HG03139 (cell line): ENCODE measurements around the gene NEK8.
A peak's percentile ranks its signal among the peaks of the same experiment; 100 is the strongest.

Source experiments
- ATAC-seq: cut with Tn5 transposase; IDR thresholded peaks from one replicate; pipeline ENCODE4 v1.9.1; 2021; ENCODE audit not compliant: unreplicated experiment

NEK8 gene

DNA sequence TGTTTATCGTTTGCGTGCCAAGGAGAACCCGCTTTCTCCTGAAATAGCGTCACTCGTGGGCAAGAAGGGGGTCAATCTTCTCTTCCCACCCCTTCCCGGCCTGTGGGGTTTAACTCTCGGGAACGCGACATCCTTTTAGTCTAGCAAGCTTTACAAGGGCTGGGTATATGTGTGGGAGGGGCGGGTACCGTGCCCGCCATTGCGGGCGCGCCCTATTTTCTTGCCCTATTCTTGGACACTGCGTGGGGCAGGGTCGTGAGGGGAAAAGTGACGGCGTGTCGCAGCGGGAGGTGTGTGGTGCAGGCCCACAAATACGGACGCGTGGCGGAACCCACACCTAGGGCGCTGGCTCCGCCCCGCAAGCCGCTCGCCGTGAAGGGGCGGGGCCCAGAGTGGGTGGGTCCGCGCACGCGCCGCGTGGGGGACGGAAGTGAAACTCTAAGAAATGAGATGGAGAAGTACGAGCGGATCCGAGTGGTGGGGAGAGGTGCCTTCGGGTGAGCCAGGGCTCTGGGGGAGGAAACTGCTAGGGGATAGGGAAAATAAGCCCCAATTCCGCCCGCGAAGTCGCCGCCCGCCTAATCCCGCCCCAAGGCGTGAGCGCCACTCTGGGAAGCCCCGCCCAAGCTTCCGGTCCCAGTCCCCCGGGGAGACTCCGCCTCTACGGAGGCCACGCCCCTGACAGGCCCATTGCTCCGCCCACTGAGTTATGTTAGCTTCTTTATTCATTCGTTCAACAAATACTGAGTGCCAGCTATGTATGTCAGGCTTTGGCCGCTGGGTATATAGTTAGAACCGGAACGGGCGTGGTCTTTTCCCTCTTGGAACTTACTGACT lies at the start of gene NEK8:
TSS of gene NEK8 (plus strand) at position 425 of the 837 bp plus-strand sequence. CDS start at position 451, 26 bp downstream.
- peak; percentile 31 for ATAC-seq

DNA sequence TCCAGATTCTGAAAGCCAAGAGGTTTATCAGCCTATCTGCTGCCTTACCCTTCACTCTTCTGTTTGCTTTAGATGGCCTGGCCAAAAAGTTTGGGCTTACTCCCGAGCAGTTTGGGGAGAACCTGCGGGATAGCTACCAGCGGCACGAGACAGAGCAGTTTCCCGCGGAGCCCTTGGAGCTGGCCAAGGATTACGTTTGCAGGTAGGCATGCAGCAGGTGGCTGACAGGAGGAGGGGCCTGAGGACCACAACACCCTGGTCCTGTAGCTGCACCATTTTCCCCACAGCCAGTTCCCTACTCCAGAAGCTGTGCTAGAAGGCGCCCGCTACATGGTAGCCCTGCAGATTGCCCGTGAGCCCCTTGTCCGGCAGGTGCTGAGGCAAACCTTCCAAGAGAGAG lies 45.9 kb upstream of the NEK8 start:
- no peak for ATAC-seq

DNA sequence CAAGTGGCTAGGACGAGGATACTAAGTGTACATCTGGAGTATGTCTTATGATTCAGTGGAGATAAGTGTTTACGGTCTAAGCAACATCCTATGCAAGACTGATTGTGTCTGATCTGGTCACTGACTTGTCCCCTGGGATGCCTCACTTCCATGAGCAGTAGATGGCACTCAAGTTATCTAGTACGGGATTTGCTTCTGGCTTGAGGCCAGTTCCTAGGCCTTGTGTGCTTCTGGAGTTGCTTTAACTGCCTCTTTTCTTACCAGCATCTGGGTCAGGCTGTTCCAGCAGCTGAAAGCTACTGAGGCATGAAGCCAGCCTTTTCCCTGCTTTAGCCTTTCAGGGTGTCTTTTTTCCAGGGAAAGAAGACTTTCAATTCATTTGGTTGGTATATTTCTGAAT lies 43.6 kb upstream of the NEK8 start:
- ATAC-seq: no peak

DNA sequence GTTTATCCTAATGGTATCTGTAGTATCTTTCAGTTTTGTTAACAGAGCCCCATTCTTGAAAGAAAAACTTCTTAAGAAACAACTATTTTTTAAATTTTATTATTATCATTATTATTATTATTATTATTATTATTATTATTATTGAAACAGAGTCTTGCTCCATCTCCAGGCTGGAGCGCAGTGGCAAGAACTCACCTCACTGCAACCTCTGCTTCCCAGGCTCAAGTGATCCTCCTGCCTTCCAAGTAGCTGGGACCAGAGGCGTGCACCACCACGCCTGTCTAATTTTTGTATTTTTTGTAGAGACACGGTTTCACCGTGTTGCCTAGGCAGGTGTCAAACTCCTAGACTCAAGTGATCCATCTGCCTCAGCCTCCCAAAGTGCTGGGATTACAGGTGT lies 43.2 kb upstream of the NEK8 start:
- ATAC-seq: no peak

DNA sequence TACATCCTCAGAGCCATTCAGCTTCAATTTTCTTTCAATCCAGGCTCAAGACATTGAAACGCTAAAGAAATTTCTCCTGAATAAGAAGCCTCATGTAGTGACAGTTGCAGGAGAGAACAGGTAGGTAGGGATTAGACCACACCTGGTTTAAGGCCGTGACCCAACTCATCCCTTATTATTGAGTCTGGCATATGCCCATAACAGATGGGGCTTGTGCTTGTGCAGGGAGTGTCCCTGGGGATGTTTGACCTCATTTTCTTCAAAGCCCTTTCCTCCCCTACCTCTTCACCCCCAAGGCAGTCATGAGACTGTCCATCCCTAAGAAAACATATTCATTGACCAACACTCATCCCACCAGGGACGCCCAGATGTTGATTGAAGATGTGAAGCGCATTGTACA lies 42.3 kb upstream of the NEK8 start:
- no peak for ATAC-seq

DNA sequence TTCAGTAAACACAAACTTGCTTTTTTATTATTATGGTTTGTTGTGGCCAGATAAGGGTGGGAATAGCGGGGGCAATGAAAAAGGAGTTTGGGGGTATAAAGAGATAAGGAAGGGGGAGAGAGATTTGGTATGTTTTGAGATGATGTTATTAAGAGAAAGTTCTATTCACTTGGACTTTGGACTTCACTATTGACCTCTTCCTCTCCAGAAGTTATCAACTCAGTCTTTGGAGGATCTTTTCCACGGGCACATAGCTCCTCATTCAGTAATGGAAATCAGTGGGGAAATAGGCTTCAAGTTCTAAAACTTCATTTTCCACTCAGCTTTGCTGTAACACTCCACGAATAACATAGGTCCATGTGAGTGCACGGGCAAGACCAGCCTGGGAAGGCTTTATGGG lies 40.1 kb upstream of the NEK8 start:
- ATAC-seq: no peak

DNA sequence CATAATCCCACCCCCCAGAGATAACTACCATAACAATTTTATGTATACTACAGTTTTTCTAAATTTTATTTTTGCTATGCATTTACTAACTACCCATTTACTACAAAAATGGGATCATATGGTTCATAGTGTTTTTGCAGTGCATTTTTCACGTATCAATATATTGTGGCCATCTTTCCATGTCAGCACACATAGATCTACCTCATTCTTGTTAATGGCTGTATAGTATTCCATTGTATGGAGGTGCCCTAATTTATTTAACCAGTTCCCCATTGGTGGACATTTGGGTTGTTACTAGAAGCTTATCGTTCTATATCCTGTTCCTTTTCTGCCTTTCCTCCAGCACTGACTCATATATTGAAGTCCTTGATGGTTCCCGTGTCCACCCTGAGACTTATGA lies 39.6 kb upstream of the NEK8 start:
- no peak for ATAC-seq

DNA sequence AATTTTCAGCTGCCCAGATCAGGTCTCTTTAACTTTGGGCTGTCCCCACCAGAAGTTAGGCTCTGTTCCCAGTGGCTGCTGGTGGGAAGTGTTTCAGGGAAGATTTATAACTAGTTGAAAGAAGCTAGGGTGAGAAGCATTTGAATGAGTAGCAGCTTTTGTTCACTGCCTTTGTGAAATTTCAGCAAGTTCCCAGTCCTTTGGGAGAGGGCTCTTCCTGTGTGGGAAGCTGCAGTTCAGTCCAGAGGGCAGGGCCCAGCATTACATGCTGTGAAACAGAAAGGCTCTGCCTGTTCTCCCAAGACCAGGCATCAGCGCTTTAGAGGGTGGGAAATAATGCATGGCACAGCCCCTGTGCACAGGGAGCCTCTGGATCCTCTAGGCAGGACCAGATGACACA lies 34.7 kb upstream of the NEK8 start:
- no peak for ATAC-seq

DNA sequence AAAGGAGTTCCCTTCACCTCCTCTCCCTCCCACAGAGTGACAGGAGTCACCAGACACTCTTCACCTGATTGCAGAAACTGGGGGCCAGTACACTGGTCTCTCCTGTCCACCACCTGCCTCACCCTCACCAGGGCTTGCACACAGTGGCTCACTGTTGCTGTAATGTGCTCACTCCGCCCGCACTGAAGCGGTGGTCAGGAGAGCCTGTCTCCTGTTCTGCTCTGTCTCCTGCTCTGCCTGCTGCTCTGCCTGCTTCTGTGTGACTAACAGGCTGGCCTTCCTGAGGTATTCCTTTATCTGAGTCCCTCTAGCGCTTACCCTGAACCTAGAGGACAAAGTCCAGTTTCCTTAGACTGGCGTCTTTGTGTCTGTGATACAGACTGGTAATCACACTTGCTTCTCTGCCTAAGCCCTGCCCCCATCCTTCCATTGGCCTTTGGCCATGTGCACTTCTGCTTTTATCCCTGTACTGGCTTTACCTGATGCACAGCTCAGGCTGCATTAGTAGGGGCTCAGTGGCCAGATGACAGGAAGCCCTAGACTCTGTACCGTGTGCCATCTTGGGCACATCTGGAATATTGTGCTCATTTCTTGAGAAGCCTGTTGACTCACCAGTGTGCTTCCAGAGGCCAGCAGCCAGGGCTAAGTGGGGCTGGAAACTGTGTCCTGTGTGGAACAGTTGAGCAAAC lies 30.2 kb upstream of the NEK8 start:
- no peak for ATAC-seq

DNA sequence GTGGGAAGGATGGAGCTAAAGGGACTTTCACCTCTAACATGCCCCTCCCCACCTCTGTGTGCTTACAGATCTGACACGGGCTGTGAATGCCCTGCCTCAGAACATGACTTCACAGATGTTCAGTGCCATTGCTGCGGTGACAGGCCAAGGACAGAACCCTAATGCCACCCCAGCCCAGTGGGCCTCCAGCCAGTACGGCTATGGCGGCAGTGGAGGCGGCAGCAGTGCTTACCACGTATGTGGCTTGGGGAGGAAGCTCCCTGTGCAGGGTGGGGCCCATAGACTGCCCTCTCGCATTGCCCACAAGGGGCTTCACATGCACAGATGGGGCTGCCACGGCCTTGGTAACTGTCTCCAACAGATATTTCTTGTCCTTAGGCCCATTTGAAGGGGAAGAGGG lies 28.3 kb upstream of the NEK8 start:
- ATAC-seq: no peak

DNA sequence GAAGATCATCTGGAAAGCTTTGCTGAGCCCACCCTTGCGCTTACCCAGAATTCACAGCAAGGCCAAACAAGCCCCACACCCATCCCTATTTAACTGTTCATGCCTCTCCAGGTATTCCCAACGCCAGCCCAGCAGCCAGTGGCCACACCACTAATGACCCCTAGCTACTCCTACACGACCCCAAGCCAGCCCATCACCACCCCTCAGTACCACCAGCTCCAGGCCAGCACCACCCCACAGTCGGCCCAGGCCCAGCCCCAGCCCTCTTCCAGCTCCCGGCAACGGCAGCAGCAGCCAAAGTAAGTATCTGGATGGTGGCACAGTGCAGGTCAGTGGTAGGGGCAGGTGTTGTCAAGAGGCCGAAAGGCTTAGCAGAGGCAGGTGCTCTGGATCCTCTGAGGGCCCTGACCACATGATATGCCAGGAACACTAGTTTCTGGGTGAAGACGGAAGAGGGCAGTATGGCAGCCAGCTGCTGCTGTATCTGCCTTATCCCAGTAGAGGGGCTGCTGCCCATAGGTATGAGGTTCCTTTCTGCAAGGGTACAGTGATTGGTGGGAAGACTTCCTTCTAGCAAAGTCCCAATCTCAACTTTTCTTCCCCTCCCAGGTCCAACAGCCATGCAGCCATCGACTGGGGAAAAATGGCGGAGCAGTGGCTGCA lies 27.6 kb upstream of the NEK8 start:
- no peak for ATAC-seq

DNA sequence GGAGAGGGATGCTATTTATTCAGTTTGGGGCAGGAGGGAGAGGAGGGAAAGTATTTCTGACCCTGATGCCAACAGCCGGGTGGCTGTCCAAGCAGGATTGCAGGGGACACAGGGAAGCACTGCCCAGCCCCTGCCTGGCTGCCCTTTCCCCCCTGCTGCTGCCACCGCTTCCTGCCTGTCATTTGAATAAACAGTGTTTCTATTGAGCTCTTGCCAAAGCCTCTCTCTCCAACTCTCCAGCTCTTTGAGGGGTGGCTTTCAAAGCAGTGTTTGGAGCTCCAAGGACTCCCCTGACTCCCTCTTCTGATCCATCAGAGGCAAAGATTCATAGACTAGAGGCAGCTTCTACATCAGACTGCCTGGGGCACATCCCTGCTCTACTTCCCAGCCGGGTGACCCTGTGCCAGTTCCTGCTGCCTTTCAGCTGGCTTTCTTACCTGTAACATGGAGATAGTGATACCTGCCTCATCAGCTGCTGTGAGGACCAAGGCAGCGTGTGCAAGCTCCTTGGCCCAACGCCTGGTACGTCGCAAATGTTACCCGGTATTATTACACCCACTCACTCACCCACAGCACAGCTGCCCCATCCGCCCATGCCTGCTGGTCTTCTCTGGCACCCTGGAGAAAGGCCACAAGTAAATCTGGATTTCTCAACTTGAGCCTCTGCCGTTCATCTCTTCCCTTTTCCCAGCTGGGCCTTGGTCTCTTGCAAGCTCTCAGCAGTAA lies 26.4 kb upstream of the NEK8 start:
- ATAC-seq: no peak

DNA sequence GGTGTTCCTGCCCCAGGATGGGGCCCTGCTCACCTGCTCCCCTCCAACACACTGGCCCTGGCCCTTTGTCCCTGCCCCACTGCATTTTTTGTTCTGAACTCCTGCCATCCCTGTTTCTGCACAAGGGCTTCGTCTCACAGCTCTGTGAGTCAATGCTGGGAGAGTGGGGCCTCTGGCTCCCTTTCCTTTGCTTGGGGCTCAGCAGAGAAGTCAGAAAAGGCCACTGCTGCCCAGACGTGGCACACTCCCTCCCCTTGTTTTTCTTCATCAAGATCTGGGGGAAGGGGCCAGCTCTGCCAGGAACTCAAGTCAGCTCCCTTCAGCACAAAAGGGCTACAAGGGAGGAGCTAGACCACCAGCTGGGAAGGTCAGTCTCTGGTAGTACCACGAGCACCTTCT lies 25.8 kb upstream of the NEK8 start:
- ATAC-seq: no peak

DNA sequence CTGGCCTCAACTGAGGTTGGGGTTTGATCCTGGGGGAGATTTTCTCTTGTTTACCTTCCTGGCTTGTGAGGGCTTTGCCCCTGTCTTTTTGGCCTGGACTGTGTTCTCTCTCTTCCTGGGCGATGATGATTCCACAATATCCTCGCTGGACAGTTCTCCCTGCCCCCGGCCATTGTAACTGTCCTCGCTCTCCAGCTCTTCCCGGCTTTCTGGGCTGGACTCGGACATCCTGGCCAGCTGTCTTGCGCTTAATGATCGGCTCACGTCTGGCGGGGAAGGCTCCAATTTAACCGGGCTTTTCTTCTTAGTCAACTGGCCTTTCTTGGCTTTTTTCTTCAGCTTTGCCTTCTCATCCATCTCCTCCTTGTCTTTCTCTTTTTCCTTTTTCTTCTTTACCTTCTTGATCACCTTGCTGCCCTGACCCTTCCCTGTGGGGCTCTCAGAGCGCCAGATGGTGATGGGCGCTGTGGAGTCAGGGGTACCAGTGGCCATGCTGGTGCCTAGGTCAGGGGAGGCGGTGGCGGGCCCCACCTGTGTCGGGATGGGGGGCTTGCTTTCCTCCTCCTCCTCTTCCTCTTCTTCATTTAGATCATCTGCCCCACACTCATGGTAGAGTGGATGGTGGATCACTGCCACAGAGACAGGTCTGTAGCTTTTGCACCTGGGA lies 24.9 kb upstream of the NEK8 start:
- ATAC-seq: no peak

DNA sequence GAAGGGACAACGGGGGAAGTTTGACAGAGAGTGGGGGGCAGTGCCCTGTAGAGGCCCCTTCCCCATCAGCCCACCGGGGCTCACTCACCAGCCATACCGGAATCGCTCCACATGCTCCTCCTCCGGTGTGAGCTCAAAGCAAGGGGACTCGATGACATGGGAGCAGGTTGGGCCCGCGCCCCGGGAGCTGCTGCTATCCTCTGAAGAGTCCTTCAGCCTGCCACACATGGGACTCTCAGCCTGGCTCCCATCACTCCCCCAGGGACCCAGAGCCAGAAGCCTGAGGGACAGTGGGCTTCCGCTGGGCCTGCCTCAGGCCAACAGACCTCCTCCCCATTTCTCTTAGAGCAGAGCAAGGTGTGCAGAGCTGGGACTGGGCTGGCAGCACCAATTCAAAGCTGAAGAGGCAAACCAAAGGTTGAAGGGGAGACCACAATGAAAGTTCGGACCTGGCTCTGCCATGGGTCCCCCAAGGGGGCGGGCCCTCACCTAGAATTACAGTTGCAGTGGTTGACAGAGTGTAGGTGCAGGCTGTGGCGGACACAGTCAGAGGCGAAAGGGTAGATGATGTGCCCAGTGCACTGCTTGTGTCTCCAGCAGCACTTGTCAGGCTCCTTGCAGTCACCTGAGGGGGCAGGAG lies 24.2 kb upstream of the NEK8 start:
- ATAC-seq: no peak

DNA sequence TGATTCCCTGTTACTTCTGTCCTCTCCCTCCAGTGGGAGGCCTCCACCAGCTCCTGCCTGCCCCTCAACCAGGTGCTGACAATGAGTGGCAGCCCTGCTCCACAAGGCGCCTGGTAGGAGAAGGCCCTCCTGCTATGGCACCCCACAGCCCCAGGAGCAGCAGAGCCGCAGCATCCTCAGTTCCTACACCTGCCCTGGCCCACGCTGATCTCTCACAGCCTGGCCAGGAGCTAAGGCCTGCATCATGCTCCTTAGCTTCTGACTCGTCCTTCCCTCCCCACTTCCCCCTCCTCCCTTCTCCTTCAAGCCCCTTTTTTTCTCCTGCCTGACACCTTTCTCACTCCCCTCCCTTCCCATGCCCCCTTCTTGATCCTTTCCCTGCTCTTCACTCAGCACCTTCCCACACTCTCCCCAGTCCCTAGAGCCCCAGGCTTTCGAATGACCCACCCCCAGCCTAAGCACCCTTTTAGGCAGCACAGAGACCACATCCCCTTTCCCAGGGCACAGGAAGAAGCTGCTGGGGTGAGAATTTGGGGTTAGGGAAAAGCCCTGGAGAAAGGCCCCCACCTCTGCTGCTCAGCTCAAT lies 23.4 kb upstream of the NEK8 start:
- ATAC-seq: no peak

DNA sequence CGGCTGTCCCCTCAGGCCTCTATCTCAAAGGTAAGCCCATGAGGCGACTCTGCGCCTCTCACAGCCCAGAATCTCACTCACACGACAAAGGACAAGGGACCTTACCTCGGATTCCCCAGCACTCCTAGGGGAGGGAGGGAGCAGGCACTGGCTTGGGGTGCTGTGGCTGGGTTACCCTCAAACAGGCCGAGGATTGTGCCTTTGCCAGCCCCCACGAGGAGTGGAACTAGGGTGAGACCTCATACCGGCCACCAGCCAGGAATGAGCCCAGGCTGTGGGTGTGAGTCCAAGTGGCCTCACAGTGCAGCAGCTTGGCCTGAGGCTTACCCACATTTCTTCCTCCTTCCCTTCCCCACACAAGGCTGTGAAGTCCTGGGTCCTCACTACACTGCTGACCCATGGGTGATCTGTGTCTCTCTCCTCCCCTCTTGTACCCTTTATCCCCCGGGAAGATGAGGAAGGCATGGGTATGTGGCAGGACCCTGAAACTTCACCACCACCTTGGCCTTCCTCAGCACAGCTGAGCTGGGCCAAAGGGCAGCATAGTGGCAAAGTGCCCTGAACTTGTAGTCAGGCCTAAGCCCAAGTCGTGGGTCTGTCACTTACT lies 22.8 kb upstream of the NEK8 start:
- ATAC-seq: no peak

DNA sequence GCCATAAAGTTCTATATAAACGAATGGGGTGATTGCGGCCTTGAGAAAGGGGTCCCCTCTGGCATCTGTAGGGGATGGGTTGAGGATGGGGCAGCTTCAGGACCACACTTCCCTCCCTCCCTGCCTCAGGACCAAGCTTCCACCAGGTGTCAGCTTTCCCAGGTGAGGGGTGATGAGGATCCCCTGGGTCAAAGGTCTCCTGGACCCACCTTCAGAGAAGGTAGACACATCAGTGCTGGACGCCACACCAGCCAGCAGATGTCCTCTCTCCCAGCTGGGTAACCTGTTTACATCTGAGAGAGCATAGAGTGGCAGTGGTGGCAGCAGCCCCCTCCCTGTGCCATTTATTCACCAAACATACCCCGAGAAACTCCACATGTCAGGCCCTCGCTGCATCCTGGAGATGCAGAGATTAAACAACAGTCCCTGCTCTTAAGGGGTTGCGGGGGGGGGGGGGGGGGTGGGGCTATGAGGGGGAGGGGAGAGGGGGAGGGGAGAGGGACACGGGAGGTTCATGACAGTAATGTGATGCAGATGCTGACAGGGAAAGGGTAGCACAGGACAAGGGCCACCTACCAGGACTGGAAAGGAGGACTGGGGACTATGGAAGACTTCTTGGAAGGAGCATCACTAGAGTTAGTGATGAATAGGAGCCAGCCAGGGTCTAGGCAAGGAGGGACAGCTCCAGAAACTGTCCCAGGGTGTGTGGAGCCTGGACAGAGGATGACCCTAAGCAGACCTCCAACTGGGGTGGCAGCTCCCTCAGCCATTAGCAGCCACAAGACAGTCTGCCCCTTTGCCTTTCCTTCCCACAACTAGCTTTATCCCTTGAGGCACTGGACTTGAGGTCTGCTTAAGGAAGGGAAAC lies 21.9 kb upstream of the NEK8 start:
- no peak for ATAC-seq

DNA sequence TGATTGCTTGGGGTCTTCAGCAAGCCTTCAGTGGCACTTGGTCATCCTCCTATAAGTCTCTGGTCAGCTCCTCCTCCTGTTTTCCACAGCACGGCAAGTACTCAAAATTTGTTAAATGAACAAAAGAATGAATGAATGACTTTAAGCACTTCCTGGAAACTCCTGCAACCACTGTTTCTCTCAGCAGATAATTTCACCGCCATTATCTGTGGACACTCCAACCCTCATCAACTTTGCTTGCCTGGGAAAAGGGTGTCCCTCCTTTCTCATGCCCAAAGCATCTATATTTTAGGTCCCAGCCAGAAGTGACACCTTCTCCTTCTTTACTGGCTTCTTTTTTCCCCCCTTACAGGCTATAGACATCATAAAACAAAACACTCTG lies 21.3 kb upstream of the NEK8 start:
- ATAC-seq: no peak
